Raji (cell line): ENCODE data around the gene TMUB1.

ENCODE experiments used
- POLR2A ChIP-seq: IDR thresholded peaks from 2 replicates; pipeline ENCODE4 v1.6.1; 2011; ENCODE audit warnings: low read depth, low read length, control low read depth; ENCODE audit not compliant: insufficient read depth

Gene TMUB1

DNA sequence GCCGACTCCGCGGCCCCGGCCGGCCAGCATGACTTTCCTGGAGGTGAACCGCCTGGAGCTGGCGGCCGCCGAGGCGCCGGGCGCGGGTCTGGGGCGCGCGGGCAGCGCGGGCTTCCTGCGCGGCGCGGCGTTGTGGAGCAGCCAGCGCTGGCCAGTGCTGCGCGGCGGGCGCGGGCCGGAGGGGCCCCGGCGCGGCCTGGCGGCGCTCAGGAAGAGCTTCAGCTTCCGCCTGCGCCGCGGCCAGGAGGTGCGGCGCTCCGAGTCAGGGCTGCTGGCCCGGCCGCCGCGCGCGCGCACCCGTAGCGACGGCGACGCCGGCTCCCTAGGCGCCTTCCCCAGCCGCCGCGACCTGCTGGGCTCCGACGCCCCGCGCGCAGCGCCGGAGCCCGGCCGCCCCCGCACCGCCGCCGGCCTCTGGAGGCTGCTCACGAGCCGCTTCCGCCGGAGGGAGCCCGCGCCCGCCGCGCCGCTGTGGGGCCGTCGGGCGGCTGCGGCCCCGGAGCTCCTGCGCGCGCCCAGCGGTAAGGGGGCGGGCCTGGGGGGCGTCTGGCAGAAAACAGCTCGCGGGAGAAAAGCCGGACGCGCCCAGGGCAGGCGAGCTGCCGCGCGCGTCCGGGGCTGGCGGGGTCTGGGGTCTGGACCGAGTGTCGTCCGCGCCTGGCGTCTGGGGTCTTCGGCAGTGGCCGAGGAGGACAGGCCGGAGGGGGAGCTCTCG, 32.0 kb upstream of the TMUB1 start:
- TF ChIP-seq POLR2A: no peak

DNA sequence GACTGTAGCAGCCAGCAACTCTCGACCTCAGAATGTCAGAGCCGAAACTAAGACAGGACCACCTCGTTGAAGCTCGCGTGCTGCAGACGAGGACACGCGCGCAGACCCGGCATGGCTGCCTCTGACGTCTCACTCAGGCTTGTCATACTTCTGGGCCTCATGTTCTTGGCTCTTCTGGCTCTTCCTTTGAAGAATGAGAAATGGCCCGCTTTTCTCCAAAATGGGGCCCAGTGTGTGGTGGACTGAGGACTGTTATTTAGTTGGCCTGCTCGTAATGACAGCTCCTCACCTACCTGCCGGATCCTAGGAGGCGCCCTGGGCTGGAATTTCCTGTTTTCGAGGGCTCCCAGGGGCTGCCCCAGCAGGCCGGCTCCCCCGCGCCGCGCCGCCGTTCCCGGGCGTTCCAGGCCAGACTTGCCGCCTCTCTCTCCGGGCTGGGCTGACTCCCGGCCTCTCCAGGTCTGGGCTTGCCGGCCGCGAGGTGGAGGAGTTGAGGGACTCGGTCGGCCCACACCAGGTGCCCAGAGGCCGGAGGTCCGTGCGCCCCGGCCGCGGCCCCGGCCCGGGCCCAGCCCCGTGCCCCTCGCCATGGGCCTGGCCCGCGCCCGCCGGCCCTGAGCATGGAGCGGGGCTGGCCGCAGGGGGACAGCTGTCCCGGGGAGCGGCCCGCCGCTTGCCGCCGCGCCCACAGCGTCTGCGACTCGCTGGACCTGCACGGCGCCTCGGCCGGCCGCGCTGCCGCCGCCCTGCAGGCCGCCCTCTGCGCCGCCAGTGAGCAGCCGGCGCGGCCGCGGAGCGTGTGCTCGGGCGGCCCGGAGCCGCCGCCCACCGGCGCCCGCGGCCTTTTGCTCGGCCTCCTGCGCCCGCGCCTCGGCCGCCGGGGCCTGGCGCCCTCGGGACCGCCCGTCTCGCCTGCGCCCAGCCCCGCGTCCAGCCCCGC, 31.1 kb upstream of the TMUB1 start:
- TF ChIP-seq POLR2A: no peak

GRCh38 chr7:151113344-151114150, 30.3 kb upstream of the TMUB1 start:
- no peak for TF ChIP-seq POLR2A

DNA sequence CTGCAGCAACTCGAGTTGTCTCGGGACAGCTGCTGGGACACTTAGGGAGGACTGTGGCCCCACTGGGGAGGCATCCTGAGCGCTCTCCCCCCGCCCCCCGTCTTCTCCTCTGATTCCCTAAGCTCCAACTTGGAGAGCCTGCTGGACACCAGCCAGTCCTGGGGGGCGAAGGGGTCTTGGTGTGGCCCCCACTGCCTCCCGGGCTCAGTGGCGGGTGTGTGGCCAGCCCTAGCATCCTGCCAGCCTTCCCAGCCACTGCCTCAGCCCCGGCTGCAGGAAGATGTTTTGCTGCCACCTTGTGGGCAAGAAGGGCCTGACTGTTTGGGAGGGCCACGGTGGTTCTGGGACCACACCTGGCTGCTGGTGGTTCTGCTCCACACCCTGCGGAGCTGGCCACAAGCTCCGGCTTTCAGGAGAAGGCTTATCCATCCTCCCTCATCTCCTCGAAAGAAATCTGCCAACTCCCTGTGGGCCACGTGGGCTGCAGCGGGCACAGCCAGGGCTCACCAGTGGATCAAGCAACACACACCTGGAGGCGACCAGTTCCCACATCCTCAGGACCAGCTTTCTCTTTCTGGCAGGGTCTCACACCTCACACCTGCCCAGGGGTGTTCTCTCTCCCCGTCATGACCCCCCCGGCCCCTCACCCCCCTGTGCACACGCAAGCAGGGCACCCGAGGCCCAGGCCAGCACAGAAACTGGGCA, 27.8 kb upstream of the TMUB1 start:
- no peak for TF ChIP-seq POLR2A

DNA sequence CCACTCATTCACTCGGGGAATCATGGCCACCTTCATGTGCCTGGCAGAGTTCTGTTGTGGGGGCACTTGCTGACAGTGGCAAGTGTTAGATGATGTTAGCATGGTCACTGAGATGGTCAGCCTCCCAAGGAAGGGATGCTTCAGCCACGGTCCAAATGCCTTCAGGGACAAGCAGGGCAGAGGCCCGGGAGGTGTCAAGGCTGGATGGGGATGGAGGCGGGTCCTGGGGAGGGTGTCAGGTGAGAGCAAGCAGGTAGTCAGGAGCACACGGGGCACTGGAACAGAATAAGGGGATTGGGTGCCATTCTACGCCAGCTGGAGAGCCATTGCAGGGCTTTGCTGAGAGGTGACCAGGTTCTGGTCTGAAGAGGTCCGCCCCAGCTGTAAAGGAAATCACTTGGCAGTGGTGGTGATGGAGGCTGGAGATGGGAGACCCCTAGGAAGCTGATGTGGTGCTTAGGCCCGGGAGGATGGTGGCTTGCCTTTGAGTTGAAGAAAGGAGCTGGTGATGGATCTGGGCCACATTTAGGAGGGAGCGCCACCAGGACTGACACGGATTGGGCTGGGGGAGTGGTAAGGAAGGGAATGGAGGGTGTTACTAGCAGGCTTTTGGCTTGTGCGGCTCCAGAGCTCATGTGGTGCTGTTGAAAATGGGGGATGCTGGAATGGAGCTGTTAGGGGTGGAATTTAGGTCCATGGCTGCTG, 27.1 kb upstream of the TMUB1 start:
- TF ChIP-seq POLR2A: no peak

DNA sequence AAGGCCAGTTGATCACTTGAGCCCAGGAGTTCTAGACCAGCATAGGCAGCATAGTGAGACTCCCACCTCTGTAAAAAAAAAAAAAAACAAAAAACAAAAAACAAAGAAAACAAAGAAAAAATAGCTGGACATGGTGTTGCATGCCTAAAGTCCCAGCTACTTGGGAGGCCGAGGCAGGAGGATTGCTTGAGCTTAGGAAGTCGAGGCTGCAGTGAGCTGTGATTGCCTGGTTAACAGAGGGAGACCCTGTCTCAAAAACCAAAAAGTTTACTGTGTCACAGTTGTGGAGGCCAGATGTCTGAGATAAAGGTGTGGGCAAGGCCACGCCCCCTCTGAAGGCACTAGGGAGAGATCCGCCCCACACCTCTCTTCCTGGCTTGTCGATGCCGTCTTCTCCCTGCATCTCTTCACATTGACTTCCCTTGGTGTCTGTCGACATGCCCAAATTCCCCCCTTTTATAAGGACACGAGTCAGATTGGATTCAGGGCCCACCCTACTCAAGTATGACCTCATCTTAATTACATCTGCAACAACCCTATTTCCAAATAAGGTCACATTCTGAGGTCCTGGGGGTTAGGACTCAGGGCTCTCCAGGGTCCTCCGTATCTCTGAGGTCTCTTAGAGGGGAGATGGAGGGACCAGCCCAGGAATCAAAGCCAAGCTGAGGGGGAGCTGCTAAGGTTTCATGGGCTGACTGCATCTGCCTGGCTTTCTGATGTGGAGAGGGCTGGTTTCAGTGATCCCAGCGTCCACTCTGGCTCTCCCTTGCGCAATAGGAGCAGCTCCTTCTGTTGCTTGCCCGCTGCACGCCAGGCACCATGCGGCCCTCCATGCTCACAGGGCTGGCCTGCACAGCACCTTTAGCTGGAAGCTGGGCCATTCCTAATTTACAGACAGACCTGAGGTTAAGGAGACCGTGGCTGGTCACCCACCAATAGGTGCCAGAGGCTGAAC, 26.1 kb upstream of the TMUB1 start:
- no peak for TF ChIP-seq POLR2A

DNA sequence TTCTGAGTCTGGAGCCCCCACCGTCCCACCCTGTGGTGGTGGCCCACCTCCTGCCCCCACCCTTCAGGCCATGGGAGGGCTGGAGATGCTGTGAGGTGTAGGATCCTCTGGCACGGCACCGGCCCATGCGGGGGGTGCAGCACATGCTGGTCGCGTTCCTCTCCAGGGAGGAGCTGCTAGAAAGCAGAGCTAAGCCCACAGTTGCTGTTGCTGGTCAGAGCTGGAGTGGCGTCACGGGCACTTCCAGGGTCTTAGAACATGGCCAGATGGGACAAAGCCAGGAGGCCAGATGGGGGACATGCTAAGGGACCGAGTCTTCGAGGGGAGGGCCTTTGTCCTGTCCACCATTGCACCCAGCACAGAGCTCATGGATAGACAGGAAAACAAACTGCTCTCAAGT, 24.6 kb upstream of the TMUB1 start:
- TF ChIP-seq POLR2A: no peak

DNA sequence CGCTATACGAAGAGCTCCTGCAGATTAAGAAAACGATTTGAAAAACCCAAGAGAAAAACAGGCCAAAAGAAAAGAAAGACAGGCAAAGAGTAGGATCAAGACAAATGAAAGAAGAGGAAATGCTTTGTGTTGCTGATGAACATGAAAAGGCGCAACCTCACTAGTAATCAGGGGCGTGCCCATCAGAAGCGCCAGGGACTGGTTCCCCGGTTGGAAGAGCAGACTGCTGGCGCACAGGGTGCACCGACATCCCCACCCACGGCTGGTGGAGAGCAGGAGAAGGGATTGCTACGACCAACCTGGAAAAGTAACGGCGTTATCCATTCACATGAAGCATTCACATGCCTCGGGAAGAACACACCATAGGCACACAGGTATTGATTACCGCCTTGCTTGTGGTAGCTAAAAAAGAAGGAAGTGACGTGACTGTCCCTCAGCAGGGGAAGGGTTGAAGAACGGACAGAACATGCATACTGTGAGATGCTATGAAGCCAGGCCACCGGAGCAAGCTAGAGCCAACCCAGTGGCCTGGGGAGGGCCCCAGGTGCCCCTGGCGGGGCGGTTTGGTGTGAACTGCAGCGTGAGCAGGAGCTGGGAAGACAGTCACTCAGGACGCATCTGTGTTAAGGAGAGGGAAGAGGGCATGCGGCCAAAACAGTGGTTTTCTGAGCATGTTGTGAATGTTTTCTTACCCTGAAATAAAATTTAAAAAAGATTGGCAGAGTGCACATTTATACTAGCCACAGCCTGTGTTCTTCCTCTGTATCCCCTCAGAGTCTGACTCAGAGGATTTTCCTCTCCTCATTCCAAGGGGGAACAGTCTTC, 21.3 kb upstream of the TMUB1 start:
- TF ChIP-seq POLR2A: no peak

- TF ChIP-seq POLR2A: no peak
Measured at GRCh38 chr7:151103973-151104372, 20.7 kb upstream of the TMUB1 start.

GRCh38 chr7:151102991-151103390, 19.7 kb upstream of the TMUB1 start:
- no peak for TF ChIP-seq POLR2A

- TF ChIP-seq POLR2A: no peak
Measured at GRCh38 chr7:151101621-151102396, 18.5 kb upstream of the TMUB1 start.
